Aorta (tissue), 5 donors: ENCODE results near the gene PBX3. TPM values are rescaled to one million over a fixed set of nuclear protein-coding genes. Genes with fewer than 3 reads are reported as not detected.

Experiments
- ATAC-seq: fragments of 200-7000 bp; cut with Tn5 transposase; one replicate; pipeline ENCODE4 v1.9.1; 2022; ENCODE audit warnings: moderate library complexity; ENCODE audit not compliant: low FRiP score
- DNase-seq, 2 donors: peaks; one replicate each; pipeline ENCODE4 v3.0.0-alpha.2; 2020
- H3K27ac ChIP-seq, 2 donors: one replicate each; pipeline ENCODE4 v1.5.1; 2013; ENCODE audit warnings: low read length in 2 of 2, mild to moderate bottlenecking in 2 of 2, moderate library complexity in 2 of 2, control low read depth in 1 of 2, inconsistent platforms in 1 of 2, low read depth in 1 of 2
- H3K27me3 ChIP-seq, 2 donors: one replicate each; pipeline ENCODE4 v1.6.1; 2013; ENCODE audit warnings: control low read depth in 1 of 2, low read length in 1 of 2, mild to moderate bottlenecking in 1 of 2, moderate library complexity in 1 of 2; ENCODE audit not compliant: insufficient read depth in 2 of 2, control insufficient read depth in 1 of 2
- H3K36me3 ChIP-seq, 2 donors: one replicate each; pipeline ENCODE4 v1.6.1; 2013; ENCODE audit warnings: control low read depth in 1 of 2, low read length in 1 of 2, mild to moderate bottlenecking in 1 of 2; ENCODE audit not compliant: insufficient read depth in 2 of 2, control insufficient read depth in 1 of 2
- H3K4me1 ChIP-seq, 2 donors: one replicate each; pipeline ENCODE4 v1.6.1; 2013; ENCODE audit warnings: low read length in 2 of 2, control low read depth in 1 of 2, mild to moderate bottlenecking in 1 of 2, moderate library complexity in 1 of 2; ENCODE audit not compliant: insufficient read depth in 2 of 2, control insufficient read depth in 1 of 2
- H3K4me3 ChIP-seq, 2 donors: one replicate each; pipeline ENCODE4 v1.5.1; 2013; ENCODE audit warnings: low read length in 2 of 2, control low read depth in 1 of 2, mild to moderate bottlenecking in 1 of 2
- H3K9me3 ChIP-seq: one replicate; pipeline ENCODE4 v1.6.1; 2013; ENCODE audit warnings: mild to moderate bottlenecking, low read length; ENCODE audit not compliant: control insufficient read depth
- WGBS, 2 donors: extraction: QIAGEN DNeasy Blood & Tissue Kit; methylation state at CpG; one replicate each; pipeline ENCODE4 v1.1.7; 2013; 5-methylcytosine and 5-hydroxymethylcytosine counted together
- intact Hi-C, 2 donors: fragments of 100-400 bp; cut with DNase I; formaldehyde crosslinking; loops; one replicate each; pipeline versions ENCODE4 v1.14.2 to v1.15.0; 2022
- polyA plus RNA-seq, 2 donors: library from polyadenylated mRNA; stranded (reverse); fragments of 200-250 nt; gene quantifications; one replicate each; pipeline ENCODE4 v1.2.3, GENCODE V29; 2013
- total RNA-seq, 2 donors: library from RNA; stranded (reverse); fragmentation: NEBNext Ultra II Directional; extraction: Animal tissue kit (Norgen Biotek cat#: 25700); gene quantifications; one replicate each; pipeline ENCODE4 v1.2.1, GENCODE V29; 2021
- donor health status: healthy with polysubstance abuse.
- donor health status: Bipolar disorder and iron deficiency.
- donor health status: DM: no; HTN: no; CAD: no.
- donor health status: DM: no; HTN: no; CAD: no.
- donor health status: DM: yes; HTN: yes; CAD: no.

The PBX3 gene
- total and polyA plus RNA-seq, 4 donors = 10.3 to 44.7 (median 18.8) TPM

DNA sequence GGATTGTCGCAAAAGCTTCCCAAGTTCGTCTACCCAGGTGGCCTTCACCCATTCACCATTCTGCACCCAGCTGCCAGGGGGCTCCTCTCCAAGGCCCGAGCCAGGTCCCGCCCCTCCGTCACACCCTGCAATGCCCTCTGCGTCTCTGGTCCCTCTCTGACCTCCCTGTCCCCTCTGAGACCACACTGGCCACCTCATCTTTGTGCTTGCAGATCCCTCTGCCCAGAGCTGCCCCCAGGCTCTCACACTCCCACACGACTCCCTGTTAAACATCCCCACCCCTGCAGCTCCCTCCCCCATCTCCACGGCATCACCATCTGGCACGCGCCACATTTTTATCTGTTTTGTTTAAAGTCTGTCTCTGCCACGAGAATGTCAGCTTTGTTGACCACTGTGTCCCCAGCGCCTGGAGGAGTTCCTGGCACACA, 243.6 kb downstream of the PBX3 start:
- no peak overlapping the region for H3K4me3 ChIP-seq
- no peaks in the 10 kb centered on the region for H3K4me1 ChIP-seq
- H3K27me3 ChIP-seq = no peaks in the 10 kb centered on the region
- no peaks in the 10 kb centered on the region for H3K9me3 ChIP-seq
- intact Hi-C loops = no loop called here
- no peak overlapping the region for H3K27ac ChIP-seq
- DNase-seq = peak in 1 of 2 donors; percentile 45
- no peaks in the 10 kb centered on the region for H3K36me3 ChIP-seq
- no peak for ATAC-seq
- WGBS, 2 donors = 55 to 58% methylated on average over 12 of the region's 12 CpGs

DNA sequence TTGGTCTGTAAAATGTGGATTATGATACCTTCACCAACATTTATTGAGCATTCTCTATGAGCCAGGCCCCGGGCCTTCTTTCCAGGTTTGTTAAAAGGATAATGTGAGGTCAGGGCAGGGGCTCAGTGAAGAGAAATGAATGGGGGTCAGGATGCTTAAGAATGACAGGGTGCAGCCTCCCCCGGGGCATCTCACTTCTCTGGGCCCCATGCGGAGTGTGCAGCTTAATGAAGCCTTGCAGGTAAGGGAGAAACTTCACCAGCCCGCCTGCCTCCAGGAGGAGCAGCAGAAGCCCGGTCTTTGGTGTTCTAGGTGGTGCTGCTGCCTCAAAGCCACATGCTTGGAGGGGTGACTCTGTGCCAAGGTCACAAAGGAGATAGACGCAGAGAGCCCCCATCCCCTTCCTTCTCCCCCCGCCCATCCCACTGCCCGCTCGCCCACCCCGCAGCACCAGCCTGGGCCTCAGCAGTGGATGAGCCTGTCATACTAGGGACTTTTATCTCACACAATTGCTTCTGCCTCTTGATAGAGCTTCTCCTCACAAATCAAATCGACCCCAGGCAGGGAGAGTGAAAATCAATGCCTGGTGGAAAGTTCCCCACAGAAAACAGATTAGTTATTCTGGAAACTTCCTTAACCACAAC, 244.8 kb downstream of the PBX3 start:
- H3K9me3 ChIP-seq = no peaks in the 10 kb centered on the region
- DNase-seq (peak in 1 of 2 donors; percentile 62), ATAC-seq (no peak)
- intact Hi-C loops = no loop called here
- H3K27ac ChIP-seq = no peak overlapping the region
- no peaks in the 10 kb centered on the region for H3K27me3 ChIP-seq
- H3K36me3 ChIP-seq = no peaks in the 10 kb centered on the region
- 87 to 92% methylated on average over 11 of the region's 11 CpGs for WGBS, 2 donors
- H3K4me1 ChIP-seq = no peaks in the 10 kb centered on the region
- H3K4me3 ChIP-seq = no peak overlapping the region

DNA sequence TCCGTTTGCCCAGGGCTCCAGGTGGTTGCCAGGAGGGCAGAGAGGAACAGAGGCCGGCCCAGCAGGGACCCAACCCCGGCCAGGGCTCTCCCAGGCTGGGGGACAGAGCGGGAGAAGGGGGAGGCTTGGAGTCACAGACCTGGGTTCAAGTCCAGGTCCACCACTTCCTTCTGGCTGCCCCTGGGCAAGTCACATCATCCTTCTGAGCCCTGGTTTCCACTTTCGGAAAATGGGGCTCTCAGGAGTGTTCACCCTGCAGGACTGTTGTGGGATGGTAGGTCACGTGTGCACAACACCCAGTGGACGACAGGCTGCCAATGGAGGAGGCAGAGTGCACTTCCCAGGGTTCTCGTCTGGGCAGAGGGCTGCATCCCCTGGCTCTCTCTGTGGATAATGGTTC, 245.4 kb downstream of the PBX3 start:
- no peaks in the 10 kb centered on the region for H3K9me3 ChIP-seq
- H3K4me1 ChIP-seq = no peaks in the 10 kb centered on the region
- 73 to 78% methylated on average over 8 of the region's 8 CpGs for WGBS, 2 donors
- no peaks in the 10 kb centered on the region for H3K36me3 ChIP-seq
- no peak overlapping the region for H3K4me3 ChIP-seq
- no peaks in the 10 kb centered on the region for H3K27me3 ChIP-seq
- peak in 1 of 2 donors; percentile 31 for DNase-seq
- no peak overlapping the region for H3K27ac ChIP-seq
- ATAC-seq = no peak
- intact Hi-C loops = no loop called here

DNA sequence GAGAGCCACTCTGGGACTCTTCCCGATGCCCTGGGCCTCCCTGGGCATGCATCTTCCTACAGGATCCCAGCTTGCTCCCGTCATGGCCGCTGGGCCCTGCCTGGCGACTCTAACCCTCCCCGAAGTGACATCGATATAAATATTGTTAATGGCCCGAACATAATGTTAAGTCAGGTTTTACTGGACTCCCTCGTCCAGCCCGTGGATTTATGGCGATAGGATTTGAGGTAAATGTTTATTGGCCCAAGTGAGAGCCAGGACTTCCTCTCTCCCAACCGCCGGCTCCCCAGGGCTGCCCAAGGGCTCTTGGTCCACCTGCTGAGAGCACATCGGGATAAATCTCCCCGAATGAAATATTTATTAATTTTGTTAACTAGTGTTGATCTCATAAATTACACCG, 246.3 kb downstream of the PBX3 start:
- H3K36me3 ChIP-seq = no peaks in the 10 kb centered on the region
- H3K27me3 ChIP-seq = no peaks in the 10 kb centered on the region
- intact Hi-C loops = no loop called here
- no peaks in the 10 kb centered on the region for H3K9me3 ChIP-seq
- no peak overlapping the region for H3K27ac ChIP-seq
- no peaks in the 10 kb centered on the region for H3K4me1 ChIP-seq
- H3K4me3 ChIP-seq = no peak overlapping the region
- ATAC-seq = no peak
- WGBS, 2 donors = 86 to 89% methylated on average over 15 of the region's 15 CpGs
- DNase-seq = peak; percentile 6 to 54

DNA sequence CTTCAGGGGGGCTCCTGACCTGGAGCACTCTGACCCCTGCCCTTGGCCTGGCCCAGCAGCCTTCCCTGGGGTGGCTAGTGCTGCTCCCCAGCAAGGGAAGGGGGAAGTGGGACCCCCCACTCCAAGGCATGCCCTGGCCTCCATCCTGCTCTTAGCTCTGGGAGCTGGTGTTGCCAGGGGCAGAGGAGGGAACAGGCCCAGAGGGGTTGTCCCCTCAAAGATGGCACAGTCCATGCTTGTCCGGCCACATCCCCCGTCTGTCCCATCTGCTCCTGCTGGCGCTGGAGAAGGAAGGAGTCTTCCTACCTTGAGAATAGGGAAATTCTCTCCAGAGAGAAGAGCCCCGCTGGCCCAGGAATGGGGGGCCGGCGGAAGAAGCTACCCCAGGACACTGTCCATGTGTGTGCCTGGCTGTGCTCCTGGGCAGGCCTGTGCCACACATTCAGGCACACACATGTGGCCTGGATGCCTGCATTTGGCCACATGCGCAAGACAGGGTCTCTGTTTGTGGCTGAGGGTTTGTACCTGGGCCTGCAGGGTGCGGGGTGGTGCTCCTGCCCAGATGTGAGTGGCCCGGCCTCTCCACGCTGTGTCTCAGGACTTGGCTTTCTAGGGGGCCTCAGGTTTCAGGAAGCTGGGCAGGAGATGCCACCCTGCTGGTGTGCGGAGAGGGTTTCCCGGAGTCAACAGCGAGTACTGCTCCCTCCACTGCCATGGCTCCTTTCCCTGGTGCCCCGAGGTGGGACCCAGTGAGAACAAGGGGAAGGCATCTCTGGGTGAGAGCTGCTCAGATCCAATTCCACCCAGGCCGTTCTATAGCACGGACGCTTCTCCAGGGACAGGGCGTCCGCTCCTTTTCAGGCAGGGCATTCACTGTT, 247.1 kb downstream of the PBX3 start:
- H3K27me3 ChIP-seq = no peaks in the 10 kb centered on the region
- H3K27ac ChIP-seq = no peak overlapping the region
- ATAC-seq (no peak), DNase-seq (peak; percentile 42 to 51)
- no peaks in the 10 kb centered on the region for H3K9me3 ChIP-seq
- no peak overlapping the region for H3K4me3 ChIP-seq
- WGBS, 2 donors = 92 to 96% methylated on average over 16 to 19 of the region's 19 CpGs
- intact Hi-C loops = no loop called here
- H3K36me3 ChIP-seq = no peaks in the 10 kb centered on the region
- no peaks in the 10 kb centered on the region for H3K4me1 ChIP-seq

DNA sequence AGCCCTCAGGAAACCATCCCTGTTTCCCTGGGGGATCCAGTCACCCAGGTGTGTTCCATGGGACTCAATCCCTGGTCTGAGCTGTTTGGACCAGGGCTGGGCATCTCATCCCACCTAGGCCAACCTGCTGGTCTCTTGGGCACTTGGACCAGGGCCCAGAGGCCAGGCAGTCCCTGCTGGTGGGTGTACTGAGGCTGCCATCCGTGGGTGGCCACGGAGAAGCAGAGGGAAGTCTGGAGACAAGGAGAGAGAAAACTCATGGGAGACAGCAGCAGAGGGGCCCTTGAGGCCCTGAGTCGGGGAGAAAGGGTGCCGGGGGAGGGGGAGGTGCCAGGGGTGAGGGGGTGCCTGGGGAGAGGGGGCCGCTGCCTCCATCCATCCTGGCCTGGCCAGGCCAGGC, 247.8 kb downstream of the PBX3 start:
- Histone ChIP-seq H3K27me3 (no peaks in the 10 kb centered on the region), H3K4me1 (no peaks in the 10 kb centered on the region), H3K4me3 (no peak overlapping the region), H3K36me3 (no peaks in the 10 kb centered on the region), H3K9me3 (no peaks in the 10 kb centered on the region), H3K27ac (no peak overlapping the region)
- WGBS, 2 donors = 70 to 87% methylated on average over 4 to 5 of the region's 5 CpGs
- intact Hi-C loops = no loop called here
- DNase-seq = peak in 1 of 2 donors; percentile 18
- no peak for ATAC-seq

DNA sequence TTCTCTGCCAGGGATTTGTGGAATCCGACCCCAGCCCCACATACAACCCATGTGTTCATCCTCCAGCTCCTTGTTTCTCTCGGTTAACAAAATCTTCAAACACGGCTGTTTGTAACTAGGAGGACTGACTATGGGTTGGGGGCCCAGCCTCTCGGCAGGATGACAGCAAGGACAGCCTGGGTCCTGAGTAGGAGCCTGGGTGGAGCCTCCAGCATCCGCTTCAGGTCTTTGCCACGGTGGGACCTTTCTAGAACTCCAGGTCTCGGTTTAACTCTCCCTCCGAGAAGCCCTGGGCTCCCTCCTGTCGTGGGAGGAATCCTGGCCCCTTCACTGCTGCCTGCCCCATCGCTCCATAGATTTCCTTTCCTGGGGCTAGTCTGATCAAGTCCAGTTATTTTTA, 248.5 kb downstream of the PBX3 start:
- DNase-seq (peak; percentile 19 to 38), ATAC-seq (no peak)
- no peaks in the 10 kb centered on the region for H3K4me1 ChIP-seq
- no peak overlapping the region for H3K27ac ChIP-seq
- intact Hi-C loops = no loop called here
- H3K36me3 ChIP-seq = no peaks in the 10 kb centered on the region
- no peaks in the 10 kb centered on the region for H3K27me3 ChIP-seq
- no peak overlapping the region for H3K4me3 ChIP-seq
- H3K9me3 ChIP-seq = no peaks in the 10 kb centered on the region
- 81 to 86% methylated on average over 10 of the region's 10 CpGs for WGBS, 2 donors

DNA sequence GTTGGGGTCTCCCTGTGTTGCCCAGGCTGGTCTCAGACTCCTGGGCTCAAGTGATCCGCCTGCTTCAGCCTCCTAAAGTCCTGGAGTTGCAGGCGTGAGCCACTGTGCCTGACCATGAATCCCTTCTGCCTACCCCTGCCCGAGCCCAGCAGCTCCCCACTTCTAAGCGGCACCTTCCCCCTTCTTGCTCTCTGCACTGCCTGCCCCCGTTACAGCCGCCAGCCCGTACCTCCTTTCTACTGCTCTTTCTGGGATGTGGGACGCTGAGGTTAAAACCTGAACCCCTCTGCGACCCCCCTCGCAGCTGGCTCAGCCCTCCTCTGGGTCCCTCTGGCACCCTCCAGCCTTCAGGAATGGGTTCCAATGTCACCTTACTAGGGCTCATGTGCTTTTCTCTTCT, 249.6 kb downstream of the PBX3 start:
- Histone ChIP-seq H3K36me3 (no peaks in the 10 kb centered on the region), H3K9me3 (no peaks in the 10 kb centered on the region), H3K27me3 (no peaks in the 10 kb centered on the region), H3K4me1 (no peaks in the 10 kb centered on the region), H3K27ac (no peak overlapping the region), H3K4me3 (no peak overlapping the region)
- ATAC-seq = no peak
- peak; percentile 17 to 51 for DNase-seq
- WGBS, 2 donors = 86 to 90% methylated on average over 10 of the region's 10 CpGs
- intact Hi-C loops = no loop called here
